B cell (primary cell): ENCODE data around the gene ANKS1A. TPM values are rescaled to one million over a fixed set of nuclear protein-coding genes. Genes with fewer than 3 reads are reported as not detected.

Source experiments
- ATAC-seq: fragments of 200-7000 bp; cut with Tn5 transposase; one replicate; pipeline ENCODE4 v1.10.0; 2021; ENCODE audit warnings: low read depth, mild to moderate bottlenecking, moderate number of reproducible peaks, moderate library complexity
- CTCF ChIA-PET: fragments of 350-600 bp; sonication (Branson Sonifier 250); formaldehyde crosslinking; loops from one replicate; lab custom pipeline; 2021; ENCODE audit warnings: antibody characterized with exemption, inconsistent platforms; lab: Charles Lee
- POLR2A ChIA-PET: fragments of 350-600 bp; sonication (Branson Sonifier 250); formaldehyde crosslinking; loops from one replicate; lab custom pipeline; 2021; ENCODE audit warnings: antibody characterized with exemption; lab: Charles Lee
- DNase-seq: peaks from one replicate; pipeline ENCODE4 v3.0.0; 2013
- H2AFZ ChIP-seq: 2 replicates; pipeline ENCODE4 v1.6.1; 2012; ENCODE audit warnings: mild to moderate bottlenecking, low read depth, low read length; ENCODE audit not compliant: insufficient read depth, poor library complexity, severe bottlenecking
- H3K27ac ChIP-seq, 2 donors: 1 replicate in 1 of 2; 2 replicates in 1 of 2; pipeline ENCODE4 v1.5.1; 2012 to 2013; ENCODE audit warnings: low read length in 2 of 2, mild to moderate bottlenecking in 2 of 2, moderate library complexity in 1 of 2
- H3K27me3 ChIP-seq, 4 experiments: fragments of 200-600 bp in 1 of 4; sonication (generic) in 1 of 4; replicated peaks in 1 of 4; 1 replicate in 2 of 4; 2 replicates in 2 of 4; pipeline versions ENCODE4 v1.6.1 to v1.7.0; 2013 to 2016; ENCODE audit warnings: low read length in 3 of 4, mild to moderate bottlenecking in 2 of 4, mixed read lengths in 1 of 4, moderate library complexity in 1 of 4; ENCODE audit not compliant: insufficient read depth in 4 of 4, control insufficient read depth in 3 of 4; ENCODE audit errors: control extremely low read depth in 1 of 4
- H3K36me3 ChIP-seq, 2 experiments: replicated peaks in 1 of 2; 1 replicate in 1 of 2; 2 replicates in 1 of 2; pipeline versions ENCODE4 v1.6.1 to v1.7.1; 2013; ENCODE audit warnings: low read length in 1 of 2; ENCODE audit not compliant: insufficient read depth in 2 of 2, control insufficient read depth in 1 of 2; ENCODE audit errors: control extremely low read depth in 1 of 2, extremely low read depth in 1 of 2
- H3K4me1 ChIP-seq, 2 donors: fragments of 200-600 bp in 1 of 2; sonication (generic) in 1 of 2; 1 replicate in 1 of 2; 2 replicates in 1 of 2; pipeline versions ENCODE4 v1.5.1 to v1.6.1; 2013 to 2017; ENCODE audit warnings: low read length in 2 of 2; ENCODE audit not compliant: control insufficient read depth in 2 of 2, insufficient read depth in 2 of 2
- H3K4me2 ChIP-seq: replicated peaks from 2 replicates; pipeline ENCODE3; 2012; ENCODE audit warnings: mild to moderate bottlenecking, low read depth, low read length; ENCODE audit not compliant: poor library complexity, severe bottlenecking
- H3K4me3 ChIP-seq, 5 experiments: fragments of 200-600 bp in 1 of 5; sonication (generic) in 1 of 5; 1 replicate in 3 of 5; 2 replicates in 2 of 5; pipeline versions ENCODE4 v1.5.1 to v1.7.0; 2011 to 2016; ENCODE audit warnings: low read length in 4 of 5, mild to moderate bottlenecking in 4 of 5, low read depth in 2 of 5, control low read depth in 1 of 5, moderate library complexity in 1 of 5; ENCODE audit not compliant: insufficient read depth in 1 of 5; ENCODE audit errors: control extremely low read depth in 1 of 5, extremely low read depth in 1 of 5
- H3K79me2 ChIP-seq: fragments of 200-600 bp; sonication (generic); one replicate; pipeline ENCODE4 v1.6.0; 2016; ENCODE audit warnings: low read length; ENCODE audit not compliant: control insufficient read depth, insufficient read depth
- H3K9ac ChIP-seq: fragments of 200-600 bp; sonication (generic); 2 replicates; pipeline ENCODE4 v1.6.1; 2017; ENCODE audit warnings: mild to moderate bottlenecking, low read length, moderate library complexity
- H3K9me3 ChIP-seq, 3 donors: one replicate each; pipeline versions ENCODE4 v1.6.1 to v1.7.1; 2013; ENCODE audit warnings: low read length in 2 of 3; ENCODE audit not compliant: control insufficient read depth in 2 of 3, insufficient read depth in 1 of 3; ENCODE audit errors: control extremely low read depth in 1 of 3
- H4K20me1 ChIP-seq: 2 replicates; pipeline ENCODE4 v1.6.0; 2012; ENCODE audit warnings: mild to moderate bottlenecking, low read length; ENCODE audit not compliant: insufficient read depth, control insufficient read depth, poor library complexity, severe bottlenecking
- H3K27ac Mint-ChIP-seq: one replicate; pipeline ENCODE4 v1.8.0; 2021; ENCODE audit warnings: mixed read lengths
- H3K27me3 Mint-ChIP-seq: one replicate; pipeline ENCODE4 v1.8.0; 2021; ENCODE audit warnings: mixed read lengths
- H3K4me1 Mint-ChIP-seq: one replicate; pipeline ENCODE4 v1.8.0; 2021; ENCODE audit warnings: mixed read lengths
- H3K4me3 Mint-ChIP-seq: one replicate; pipeline ENCODE4 v1.8.0; 2021; ENCODE audit warnings: mixed read lengths
- H3K9me3 Mint-ChIP-seq: one replicate; pipeline ENCODE4 v1.8.0; 2022; ENCODE audit warnings: mixed read lengths; ENCODE audit not compliant: insufficient read depth
- EZH2 ChIP-seq: IDR thresholded peaks from 2 replicates; pipeline ENCODE4 v1.6.1; 2012; ENCODE audit warnings: borderline replicate concordance, low read depth, mild to moderate bottlenecking, moderate library complexity, low read length; ENCODE audit not compliant: insufficient read depth, poor library complexity, severe bottlenecking
- WGBS: methylation state at CpG from one replicate; pipeline ENCODE4 v1.1.5; 2013; ENCODE audit warnings: missing lambda C conversion rate; ENCODE audit not compliant: insufficient coverage; 5-methylcytosine and 5-hydroxymethylcytosine counted together
- intact Hi-C: fragments of 100-400 bp; cut with micrococcal nuclease; formaldehyde crosslinking; loops from one replicate; pipeline ENCODE4 v1.10.0; 2022
- polyA plus RNA-seq: library from polyadenylated mRNA; depleted of rRNA; stranded (reverse); fragments of >200 nt; gene quantifications from 2 replicates; pipeline ENCODE4 v1.2.3, GENCODE V29; 2012
- total RNA-seq, 2 donors: library from RNA; stranded (reverse); fragments of 120-200 nt in 1 of 2; gene quantifications; 1 replicate in 1 of 2; 2 replicates in 1 of 2; pipeline versions ENCODE4 v1.2.3 to v1.2.4, GENCODE V29; 2013 to 2022
- TF ChIP-seq, protein P1 (sequence below): fragments of 200-600 bp; IDR thresholded peaks from one replicate; pipeline ENCODE4 v1.8.0; 2022; ENCODE audit warnings: antibody characterized with exemption, mild to moderate bottlenecking

Gene ANKS1A
- total and polyA plus RNA-seq, 2 donors (not counting 1 experiment from before 2014, with no cell fraction given): 3.4 to 19.7 TPM

GRCh38 chr6:35018746-35019145 is 129.7 kb downstream of the ANKS1A start:
- Histone ChIP-seq H3K4me1 (no peaks in the 10 kb centered on the region), H3K9me3 (no peaks in the 10 kb centered on the region), H3K4me3 (no peak overlapping the region), H3K27me3 (no peaks in the 10 kb centered on the region), H3K79me2 (no peaks in the 10 kb centered on the region), H4K20me1 (no peaks in the 10 kb centered on the region), H2AFZ (no peak overlapping the region), H3K4me2 (no peak overlapping the region), H3K27ac (no peak overlapping the region), H3K36me3 (peaks cover 2 to 6% of the 10 kb centered on the region in 2 experiments), H3K9ac (no peak overlapping the region)
- Mint-ChIP-seq H3K27me3 (no peaks in the 10 kb centered on the region), H3K9me3 (no peaks in the 10 kb centered on the region), H3K4me1 (no peaks in the 10 kb centered on the region), H3K27ac (no peak overlapping the region), H3K4me3 (no peak overlapping the region)
- WGBS: 83% methylated on average over 1 of the region's 2 CpGs
- no peak for DNase-seq
- CTCF ChIA-PET: no interaction called here
- POLR2A ChIA-PET: no interaction called here
- TF ChIP-seq EZH2: no peak
- TF ChIP-seq, protein P1, sequence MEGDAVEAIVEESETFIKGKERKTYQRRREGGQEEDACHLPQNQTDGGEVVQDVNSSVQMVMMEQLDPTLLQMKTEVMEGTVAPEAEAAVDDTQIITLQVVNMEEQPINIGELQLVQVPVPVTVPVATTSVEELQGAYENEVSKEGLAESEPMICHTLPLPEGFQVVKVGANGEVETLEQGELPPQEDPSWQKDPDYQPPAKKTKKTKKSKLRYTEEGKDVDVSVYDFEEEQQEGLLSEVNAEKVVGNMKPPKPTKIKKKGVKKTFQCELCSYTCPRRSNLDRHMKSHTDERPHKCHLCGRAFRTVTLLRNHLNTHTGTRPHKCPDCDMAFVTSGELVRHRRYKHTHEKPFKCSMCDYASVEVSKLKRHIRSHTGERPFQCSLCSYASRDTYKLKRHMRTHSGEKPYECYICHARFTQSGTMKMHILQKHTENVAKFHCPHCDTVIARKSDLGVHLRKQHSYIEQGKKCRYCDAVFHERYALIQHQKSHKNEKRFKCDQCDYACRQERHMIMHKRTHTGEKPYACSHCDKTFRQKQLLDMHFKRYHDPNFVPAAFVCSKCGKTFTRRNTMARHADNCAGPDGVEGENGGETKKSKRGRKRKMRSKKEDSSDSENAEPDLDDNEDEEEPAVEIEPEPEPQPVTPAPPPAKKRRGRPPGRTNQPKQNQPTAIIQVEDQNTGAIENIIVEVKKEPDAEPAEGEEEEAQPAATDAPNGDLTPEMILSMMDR: no peak
- intact Hi-C loops: no loop called here
- ATAC-seq: no peak

DNA sequence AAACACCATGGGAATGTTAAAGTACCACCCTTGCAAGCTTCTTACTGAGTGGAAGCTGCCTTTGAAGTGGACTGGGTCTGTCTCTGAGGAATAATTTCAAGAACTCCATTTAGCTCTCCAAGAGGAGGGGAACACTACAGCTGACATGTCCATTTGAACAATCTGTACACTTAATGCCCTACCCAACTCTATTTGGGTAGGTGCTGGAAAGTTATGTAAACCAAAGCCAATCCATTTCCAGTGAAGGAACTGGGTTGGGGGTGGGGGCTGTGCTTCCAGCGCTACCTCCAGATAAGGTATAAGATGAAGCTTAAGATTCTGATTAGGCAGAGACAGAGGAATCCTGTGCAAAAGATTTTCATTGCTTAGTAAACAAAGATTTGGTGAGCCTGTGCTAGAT is 130.1 kb downstream of the ANKS1A start:
- Mint-ChIP-seq H3K9me3 (no peaks in the 10 kb centered on the region), H3K4me3 (no peak overlapping the region), H3K27ac (no peak overlapping the region), H3K4me1 (no peaks in the 10 kb centered on the region), H3K27me3 (no peaks in the 10 kb centered on the region)
- intact Hi-C loops: no loop called here
- H3K36me3 ChIP-seq: peaks cover 2 to 6% of the 10 kb centered on the region in 2 experiments
- DNase-seq: no peak
- H3K4me2 ChIP-seq: no peak overlapping the region
- no peak overlapping the region for H3K4me3 ChIP-seq
- CTCF ChIA-PET: no interaction called here
- no peaks in the 10 kb centered on the region for H3K27me3 ChIP-seq
- 100% methylated on average over 1 of the region's 1 CpG for WGBS
- no peaks in the 10 kb centered on the region for H3K79me2 ChIP-seq
- no peaks in the 10 kb centered on the region for H3K4me1 ChIP-seq
- POLR2A ChIA-PET: no interaction called here
- no peak for TF ChIP-seq EZH2
- TF ChIP-seq, protein P1: no peak
- H3K9me3 ChIP-seq: no peaks in the 10 kb centered on the region
- no peak overlapping the region for H3K9ac ChIP-seq
- no peaks in the 10 kb centered on the region for H4K20me1 ChIP-seq
- H2AFZ ChIP-seq: no peak overlapping the region
- no peak for ATAC-seq
- H3K27ac ChIP-seq: no peak overlapping the region
